ENCODE data around the gene ZBTB14. TPM values are rescaled to one million over a fixed set of nuclear protein-coding genes. Genes with fewer than 3 reads are reported as not detected.

The ZBTB14 gene
- polyA plus RNA-seq, 3 donors: 4.9 to 9.2 (median 5.5) TPM

DNA sequence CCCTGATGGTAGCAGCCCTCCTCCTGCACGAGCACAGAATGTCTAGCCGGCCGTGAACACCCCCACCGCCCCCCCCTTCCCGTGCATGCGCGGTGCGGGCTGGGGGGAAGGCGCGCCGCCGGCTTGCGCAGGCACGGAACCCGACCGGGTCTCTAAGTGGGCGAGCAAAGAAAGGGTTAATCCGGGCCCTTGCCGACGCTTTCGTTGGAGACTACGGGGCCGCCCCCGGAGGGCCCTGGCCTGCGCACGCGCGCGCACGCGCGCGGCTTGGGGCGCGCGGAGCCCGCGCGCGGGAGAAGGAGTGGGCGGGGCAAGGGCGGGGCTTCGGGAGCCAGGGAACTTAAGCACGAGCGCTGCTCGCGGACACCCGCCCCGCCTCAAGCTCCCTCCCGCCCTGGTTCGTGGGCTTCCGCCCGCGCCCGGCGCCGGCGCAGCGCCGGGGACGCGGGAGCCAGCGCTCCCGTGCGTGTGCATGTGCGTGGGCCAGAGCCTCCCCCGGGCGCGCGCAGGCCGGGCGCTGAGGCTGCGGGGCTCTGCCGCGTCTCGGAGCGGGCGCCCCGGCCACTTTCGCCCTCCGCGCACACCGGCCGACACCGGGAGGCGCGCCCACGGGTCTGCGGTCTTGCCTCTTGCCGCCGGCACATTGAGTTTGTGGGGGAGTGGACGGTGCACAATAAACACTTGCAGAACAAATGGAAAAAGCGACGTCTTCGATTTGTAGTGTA lies 617 bp upstream of the ZBTB14 start:
- H3K27ac ChIP-seq (ENCODE audit: low read depth, low read length): no peak overlapping the region
- 0 to 1% (median 1%) methylated on average over 54 to 95 of the region's 95 CpGs for WGBS, 3 donors

DNA sequence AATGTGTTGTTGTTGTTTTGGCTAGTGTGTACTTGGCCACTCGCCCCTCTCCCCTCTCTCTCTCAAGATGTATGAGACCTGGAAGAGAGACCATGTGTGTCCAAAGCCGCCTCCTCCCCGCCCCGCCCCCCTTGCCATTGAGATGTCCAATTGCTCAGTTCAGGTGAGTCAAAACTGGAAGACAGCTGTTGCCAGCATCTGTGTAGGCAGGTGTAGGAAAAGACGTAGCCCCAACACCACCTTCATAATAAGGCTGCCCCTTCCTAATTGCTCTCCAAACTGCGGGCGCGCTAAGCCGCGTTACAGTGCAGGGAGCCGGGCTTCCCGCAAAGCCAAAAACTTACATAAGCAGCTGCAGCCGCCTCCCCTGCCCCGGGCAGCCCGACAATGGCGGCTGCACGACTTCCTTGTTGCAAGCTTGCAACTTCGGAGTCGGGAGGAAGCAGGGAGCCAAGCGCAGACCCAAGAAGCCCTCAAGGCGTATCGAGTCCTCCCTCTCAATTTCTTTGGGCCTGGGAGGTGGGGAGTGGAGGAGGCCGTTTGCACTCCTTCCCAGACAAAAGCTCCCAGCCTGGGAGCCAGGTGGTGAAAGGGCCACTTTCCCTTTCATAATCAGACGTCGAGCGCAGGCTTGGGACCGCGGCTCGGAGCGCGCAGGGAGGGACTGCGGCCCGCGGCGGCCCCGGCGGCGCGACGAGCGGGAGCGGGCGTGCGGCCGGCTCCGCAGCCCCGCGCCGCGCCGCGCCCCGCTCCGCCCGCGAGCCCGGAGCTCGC lies 882 bp downstream of the ZBTB14 start:
- 0 to 1% (median 0%) methylated on average over 46 to 58 of the region's 58 CpGs for WGBS, 3 donors
- no peak overlapping the region for H3K27ac ChIP-seq (ENCODE audit: low read depth, low read length)

DNA sequence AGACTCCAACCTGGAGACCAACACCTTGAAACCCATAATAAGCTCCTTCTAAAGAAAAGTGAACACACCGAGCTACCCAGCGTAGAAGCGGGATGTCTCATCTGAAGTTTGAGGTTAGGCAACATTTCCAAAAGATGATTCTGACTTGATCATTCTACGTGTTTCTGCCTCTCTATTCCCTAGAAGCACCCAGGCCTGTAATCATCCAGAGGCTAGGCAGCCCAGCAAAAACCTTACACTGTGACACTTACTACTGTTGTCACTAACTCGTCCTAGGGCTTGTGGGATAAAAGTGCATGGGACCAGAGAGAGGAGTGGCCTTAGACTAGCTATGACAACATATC lies 1.4 kb downstream of the ZBTB14 start:
- 50 to 56% (median 54%) methylated on average over 5 of the region's 5 CpGs for WGBS, 3 donors

DNA sequence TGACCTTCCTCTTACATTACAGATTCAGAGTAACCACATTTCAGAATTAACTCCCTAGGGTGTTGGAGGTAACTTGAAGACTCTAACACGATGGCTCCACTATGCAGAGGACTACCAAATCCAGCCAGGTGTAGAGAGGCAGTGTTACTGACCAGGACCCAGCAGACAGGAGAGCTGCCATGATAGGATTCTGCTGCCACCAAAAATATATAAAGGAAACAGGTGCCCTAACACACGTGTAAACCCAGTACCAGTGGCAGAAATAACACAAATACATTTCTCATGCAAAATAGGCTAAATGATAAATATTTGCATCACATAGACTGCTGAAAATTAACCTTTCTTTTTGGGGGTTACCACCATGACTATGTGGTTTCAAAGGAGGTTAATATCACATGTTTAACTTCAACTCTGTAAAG lies 7.0 kb downstream of the ZBTB14 start:
- H3K27ac ChIP-seq (ENCODE audit: low read depth, low read length): no peak overlapping the region
- WGBS, 3 donors: 60 to 65% (median 64%) methylated on average over 2 of the region's 2 CpGs

More for the DNA sequence above, 1.4 kb downstream of the ZBTB14 start:
- no peak overlapping the region for H3K27ac ChIP-seq (ENCODE audit: low read depth, low read length)

DNA sequence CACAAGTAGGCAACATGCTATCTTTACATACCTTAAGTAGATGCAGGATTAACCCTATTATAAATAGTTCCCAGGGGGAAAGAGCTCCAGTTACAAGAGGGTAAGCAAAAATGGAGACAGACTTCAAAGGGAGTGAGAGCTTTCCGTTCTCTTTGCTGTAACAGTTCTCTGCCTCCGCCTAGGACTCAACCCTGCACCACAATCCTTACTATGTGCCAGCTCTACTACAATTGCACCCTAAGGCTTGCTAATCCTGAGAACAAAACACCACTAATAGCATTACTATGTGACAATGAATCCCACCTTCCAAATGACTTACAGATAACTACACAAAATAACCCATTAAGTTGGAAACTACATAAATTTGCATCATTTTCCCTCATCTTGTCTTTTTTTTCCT lies 7.7 kb downstream of the ZBTB14 start:
- H3K27ac ChIP-seq (ENCODE audit: low read depth, low read length): no peak overlapping the region
- 49 to 73% (median 73%) methylated on average over 2 of the region's 2 CpGs for WGBS, 3 donors

DNA sequence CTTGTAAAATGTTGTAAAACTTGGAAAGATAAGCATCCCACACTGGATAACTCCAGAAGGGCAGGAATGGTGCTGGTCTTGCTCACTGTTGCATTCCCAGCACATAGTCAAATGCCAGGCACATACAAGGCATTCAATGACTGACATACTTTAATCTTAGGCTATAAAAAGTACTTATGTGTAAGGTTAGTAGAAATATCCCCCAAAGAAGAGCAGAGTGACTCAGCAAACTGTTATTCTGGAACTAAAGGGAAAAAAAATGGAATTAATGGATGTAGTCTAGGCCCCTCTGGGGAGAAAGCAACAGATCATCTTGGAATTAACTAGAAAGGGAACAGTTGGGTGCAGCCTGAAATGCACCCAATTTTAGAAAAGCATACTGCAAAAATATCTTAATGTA lies 9.0 kb downstream of the ZBTB14 start:
- H3K27ac ChIP-seq (ENCODE audit: low read depth, low read length): no peak overlapping the region

DNA sequence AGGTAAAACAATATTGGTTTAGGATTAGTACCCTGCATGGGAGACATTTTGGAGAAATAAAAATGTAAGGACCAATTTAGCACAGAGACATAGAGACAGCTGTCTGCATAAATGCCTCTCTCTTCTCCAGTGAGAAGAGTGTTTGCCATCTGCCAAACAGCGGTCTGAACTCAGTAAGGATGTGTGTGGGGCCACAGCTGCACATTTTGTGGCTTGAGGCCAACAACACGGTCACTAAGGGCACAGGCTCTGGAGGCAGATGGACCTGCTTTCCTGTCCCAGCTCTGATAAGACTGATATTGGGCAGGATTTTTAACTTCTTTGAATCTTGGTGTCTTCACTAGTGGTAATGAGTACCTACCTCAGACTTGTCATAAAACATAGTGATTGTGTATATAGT lies 10.2 kb downstream of the ZBTB14 start:
- no peak overlapping the region for H3K27ac ChIP-seq (ENCODE audit: low read depth, low read length)
- 50 to 66% (median 55%) methylated on average over 2 of the region's 2 CpGs for WGBS, 3 donors

DNA sequence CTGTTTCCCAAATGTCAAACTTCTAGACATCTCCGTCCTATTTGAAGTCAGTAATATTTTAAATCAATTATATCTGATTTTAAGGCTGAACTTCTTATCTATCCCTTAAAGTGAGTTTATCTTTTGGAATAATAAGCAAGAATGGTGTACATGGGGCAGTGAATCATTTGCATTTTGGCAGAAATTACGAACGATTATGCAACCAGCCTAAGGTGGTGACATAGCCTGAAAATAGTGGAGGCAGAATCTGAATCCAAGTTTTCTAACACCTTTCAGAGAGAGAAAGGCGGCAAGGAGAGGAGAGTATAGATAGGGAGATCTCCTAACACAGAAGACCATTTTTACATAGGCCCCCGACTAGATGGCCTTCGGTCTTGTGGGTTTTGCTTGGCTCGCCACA lies 10.7 kb downstream of the ZBTB14 start:
- H3K27ac ChIP-seq (ENCODE audit: low read depth, low read length): no peak overlapping the region
- 67 to 88% (median 80%) methylated on average over 7 of the region's 7 CpGs for WGBS, 3 donors

DNA sequence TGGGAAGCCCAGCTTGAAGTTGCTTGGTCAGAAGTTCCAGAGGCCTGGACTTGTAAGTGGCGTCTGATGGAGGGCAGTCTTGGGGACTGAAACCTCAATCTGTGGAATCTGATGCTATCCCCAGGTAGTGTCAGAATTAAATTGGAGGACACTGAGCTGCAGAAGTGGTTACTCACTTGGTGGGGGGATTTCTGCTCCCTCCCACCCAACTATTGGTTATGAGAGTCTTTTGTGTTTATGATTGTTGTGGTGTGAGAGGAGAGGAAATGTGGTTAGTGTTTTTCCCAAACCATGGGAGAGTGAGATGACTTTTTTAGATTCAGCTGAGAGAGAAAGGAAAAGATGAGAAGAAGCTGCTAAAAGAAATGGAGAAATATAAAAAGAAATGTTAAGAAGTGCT lies 12.8 kb downstream of the ZBTB14 start:
- 85 to 93% (median 92%) methylated on average over 1 of the region's 1 CpG for WGBS, 3 donors
- H3K27ac ChIP-seq (ENCODE audit: low read depth, low read length): no peak overlapping the region

DNA sequence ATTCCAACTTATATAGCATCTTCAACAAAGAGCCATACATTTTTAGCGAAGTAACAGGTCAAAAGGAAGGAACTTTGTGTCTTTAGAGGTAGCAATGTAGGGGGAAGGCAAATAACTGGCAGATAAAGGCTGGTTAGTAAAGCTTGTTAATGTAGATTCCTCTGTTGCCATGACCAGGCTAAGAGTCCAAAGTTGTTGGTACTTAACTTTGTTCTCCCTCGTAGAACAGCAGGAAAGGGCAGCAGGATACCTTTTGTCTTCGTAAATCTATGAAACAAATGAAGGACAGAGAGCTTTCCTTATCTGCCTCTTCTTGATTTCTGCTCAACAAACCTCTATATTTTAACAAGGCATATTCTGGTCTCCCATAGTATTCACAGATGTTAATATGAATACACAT lies 18.6 kb downstream of the ZBTB14 start:
- WGBS, 3 donors: 17 to 44% (median 35%) methylated on average over 3 of the region's 3 CpGs
- H3K27ac ChIP-seq (ENCODE audit: low read depth, low read length): no peak overlapping the region

DNA sequence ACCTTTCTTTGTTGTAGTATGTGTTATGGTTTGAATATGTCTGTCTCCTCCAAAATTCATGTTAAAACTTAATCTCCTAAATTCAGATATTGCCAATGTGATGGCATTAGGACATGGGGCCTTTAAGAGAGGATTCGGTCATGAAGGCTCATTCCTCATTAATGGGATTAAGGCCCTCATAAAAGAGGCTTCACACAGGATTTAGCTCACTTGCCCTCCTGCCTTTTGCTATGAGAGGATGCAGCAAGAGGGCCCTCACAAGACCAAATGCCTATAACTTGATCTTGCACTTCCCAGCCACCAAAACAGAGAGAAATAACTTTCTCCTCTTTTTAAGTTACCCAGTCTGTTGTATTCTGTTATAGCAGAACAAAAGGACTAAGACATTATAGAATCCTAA lies 19.7 kb downstream of the ZBTB14 start:
- WGBS, 3 donors: 54 to 61% (median 58%) methylated on average over 1 of the region's 1 CpG
- H3K27ac ChIP-seq (ENCODE audit: low read depth, low read length): no peak overlapping the region

DNA sequence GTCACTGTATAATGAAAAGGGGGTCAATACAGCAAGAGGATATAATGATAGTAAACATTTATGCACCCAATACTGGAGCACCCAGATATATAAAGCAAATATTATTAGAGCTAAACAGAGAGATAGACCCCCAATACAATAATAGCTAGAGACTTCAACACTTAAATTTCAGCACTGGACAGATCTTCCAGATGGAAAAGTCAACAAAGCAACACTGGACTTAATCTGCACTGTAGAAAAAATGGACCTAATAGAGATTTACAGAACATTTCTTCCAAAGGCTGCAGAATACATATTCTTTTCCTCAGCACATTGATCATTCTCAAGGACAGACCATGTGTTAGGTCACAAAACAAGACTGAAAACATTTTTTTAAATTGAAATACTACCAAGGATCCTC lies 26.7 kb downstream of the ZBTB14 start:
- no peak overlapping the region for H3K27ac ChIP-seq (ENCODE audit: low read depth, low read length)

DNA sequence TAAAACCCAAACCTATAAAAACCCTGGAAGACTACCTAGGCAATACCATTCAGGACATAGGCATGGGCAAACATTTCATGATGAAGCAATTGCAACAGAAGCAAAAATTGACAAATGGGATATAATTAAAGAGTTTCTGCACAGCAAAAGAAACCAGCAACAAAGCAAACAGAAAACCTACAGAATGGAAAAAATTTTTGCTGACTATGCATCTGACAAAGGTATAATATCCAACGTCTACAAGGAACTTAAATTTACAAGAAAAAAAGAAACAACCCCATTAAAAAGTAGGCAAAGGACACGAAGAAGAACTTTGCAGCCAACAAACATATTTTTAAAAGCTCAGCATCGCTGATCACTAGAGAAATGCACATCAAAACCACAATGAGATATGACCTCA lies 28.8 kb downstream of the ZBTB14 start:
- WGBS, 3 donors: 70 to 84% (median 84%) methylated on average over 3 of the region's 3 CpGs
- no peak overlapping the region for H3K27ac ChIP-seq (ENCODE audit: low read depth, low read length)

DNA sequence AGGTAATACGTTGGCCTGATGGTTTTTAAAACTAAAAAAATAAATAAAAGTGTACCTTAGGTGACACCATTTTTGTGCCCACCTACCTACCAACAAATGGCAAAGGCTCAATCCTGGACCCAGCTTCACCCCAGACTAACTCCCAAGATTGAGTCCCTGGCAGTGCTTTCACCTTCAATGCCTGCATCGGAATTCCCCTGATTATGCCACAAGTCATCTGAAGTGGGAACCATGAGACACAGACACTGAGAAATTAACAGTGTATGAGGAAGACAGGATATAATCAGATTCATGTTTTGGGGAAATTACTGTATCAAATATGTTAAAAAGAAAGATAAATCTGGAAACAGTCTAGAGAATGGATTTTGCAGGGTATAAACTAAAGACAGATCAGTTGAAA lies 41.6 kb downstream of the ZBTB14 start:
- 65 to 76% (median 67%) methylated on average over 2 of the region's 2 CpGs for WGBS, 3 donors

DNA sequence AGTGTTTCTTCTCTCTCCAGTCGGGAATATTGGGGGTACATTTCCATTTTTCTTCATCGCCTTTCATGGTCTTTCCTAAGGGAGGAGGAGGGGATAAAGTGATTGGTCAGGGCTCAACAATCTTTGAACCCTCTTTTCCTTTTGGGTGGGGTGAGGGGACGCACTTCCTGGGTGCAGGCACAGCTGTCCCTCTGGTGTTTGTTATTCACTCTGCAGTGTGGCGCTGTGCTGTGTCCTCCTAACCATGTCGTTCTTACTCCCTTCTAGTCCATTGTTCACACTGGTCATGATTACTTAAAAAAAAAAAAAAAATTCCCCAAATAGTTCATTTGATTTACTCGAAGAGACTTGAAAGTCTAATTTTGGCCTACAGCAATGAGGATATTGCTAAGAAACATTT lies 44.4 kb downstream of the ZBTB14 start:
- 75 to 83% (median 80%) methylated on average over 6 of the region's 6 CpGs for WGBS, 3 donors

More for the DNA sequence above, 41.6 kb downstream of the ZBTB14 start:
- H3K27ac ChIP-seq (ENCODE audit: low read depth, low read length): no peak overlapping the region

DNA sequence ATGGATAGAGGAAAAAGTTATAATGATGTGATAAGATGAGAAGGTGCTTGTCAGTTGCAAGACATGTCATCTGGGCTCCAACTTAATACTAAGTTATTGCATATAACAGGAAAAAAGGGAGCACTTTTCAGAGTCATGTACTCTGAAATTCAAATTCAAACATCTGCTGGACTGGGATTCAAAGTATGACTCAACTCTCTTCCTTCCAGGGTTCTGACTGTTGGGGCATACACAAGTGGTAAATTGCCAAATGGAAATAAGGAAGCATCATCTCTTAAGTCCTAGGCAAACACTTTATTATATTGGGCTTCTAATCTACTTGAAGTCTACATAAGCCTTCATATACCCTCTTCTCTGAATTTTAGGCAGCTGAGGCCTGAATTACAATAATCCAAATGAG lies 44.9 kb downstream of the ZBTB14 start:
- H3K27ac ChIP-seq (ENCODE audit: low read depth, low read length): no peak overlapping the region

More for the DNA sequence above, 44.4 kb downstream of the ZBTB14 start:
- no peak overlapping the region for H3K27ac ChIP-seq (ENCODE audit: low read depth, low read length)

DNA sequence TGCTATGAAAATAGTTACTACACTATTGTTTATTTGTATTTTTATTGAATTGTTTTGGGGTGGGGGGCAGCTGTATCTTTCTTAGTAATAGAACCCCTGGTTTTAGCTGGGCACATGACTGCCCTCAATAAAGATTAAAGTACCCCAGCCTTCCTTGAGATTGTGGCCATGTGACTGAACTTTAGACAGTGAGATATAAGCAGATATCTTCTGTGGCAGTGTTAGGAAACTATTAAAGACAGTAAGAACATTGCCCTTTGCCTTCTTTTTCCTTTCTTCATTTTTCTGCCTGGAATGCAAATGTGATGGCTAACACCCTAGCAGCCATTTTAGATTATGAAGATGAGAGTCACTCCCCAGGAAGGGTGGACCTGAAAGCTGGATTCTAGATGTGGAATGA lies 50.6 kb downstream of the ZBTB14 start:
- no peak overlapping the region for H3K27ac ChIP-seq (ENCODE audit: low read depth, low read length)

DNA sequence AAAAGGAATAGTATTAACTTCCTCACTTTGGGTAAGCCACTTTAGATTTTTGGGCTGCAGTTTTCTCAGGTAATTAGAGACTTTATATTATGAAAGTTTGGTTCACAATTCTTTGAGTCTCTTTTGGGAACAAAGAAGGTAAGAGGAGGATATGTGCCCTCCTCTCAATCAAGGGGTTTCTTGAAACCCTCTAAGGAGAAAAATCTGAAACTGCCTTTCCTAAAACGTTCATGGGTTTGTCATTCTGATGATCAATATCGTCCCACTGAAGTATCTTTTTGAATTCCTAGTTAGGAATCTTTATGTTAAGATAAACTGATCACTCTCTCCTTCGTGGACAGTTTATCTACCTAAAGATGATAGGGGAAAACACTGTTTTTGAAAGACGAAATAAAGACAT lies 56.1 kb downstream of the ZBTB14 start:
- 28 to 70% (median 67%) methylated on average over 4 of the region's 4 CpGs for WGBS, 3 donors

More for the DNA sequence above, 56.1 kb downstream of the ZBTB14 start:
- no peak overlapping the region for H3K27ac ChIP-seq (ENCODE audit: low read depth, low read length)

All from adipose tissue (tissue), 3 donors.